ENCODE data around the gene RALGPS2.

The RALGPS2 gene

GRCh38 chr1:178962853-178963711, 238.0 kb downstream of the RALGPS2 start:
- TF ChIP-seq, protein P1, sequence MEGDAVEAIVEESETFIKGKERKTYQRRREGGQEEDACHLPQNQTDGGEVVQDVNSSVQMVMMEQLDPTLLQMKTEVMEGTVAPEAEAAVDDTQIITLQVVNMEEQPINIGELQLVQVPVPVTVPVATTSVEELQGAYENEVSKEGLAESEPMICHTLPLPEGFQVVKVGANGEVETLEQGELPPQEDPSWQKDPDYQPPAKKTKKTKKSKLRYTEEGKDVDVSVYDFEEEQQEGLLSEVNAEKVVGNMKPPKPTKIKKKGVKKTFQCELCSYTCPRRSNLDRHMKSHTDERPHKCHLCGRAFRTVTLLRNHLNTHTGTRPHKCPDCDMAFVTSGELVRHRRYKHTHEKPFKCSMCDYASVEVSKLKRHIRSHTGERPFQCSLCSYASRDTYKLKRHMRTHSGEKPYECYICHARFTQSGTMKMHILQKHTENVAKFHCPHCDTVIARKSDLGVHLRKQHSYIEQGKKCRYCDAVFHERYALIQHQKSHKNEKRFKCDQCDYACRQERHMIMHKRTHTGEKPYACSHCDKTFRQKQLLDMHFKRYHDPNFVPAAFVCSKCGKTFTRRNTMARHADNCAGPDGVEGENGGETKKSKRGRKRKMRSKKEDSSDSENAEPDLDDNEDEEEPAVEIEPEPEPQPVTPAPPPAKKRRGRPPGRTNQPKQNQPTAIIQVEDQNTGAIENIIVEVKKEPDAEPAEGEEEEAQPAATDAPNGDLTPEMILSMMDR (IDR thresholded peaks at IDR 0.05) = no peak

GRCh38 chr1:178964469-178965330, 239.7 kb downstream of the RALGPS2 start:
- TF ChIP-seq, protein P1 (IDR thresholded peaks at IDR 0.05) = no peak

DNA sequence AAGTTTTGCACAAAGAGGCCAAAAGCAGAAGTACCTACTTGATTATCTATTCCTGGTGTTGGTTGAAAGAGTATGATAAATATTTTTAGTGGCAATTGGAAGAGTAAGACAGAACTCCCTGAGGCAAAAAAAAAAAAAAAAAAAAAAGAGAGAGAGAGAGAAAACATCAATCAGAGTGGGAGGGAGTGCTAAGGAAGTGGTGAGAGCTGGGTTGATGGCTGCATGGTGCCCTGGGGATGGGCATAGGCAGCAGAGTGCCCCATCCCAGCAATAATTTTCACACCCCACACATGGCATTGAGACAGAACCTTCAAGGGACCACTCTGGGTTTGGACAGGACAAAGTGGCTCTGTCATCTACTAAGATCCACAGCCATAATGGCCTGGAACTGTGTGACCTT, 241.3 kb downstream of the RALGPS2 start:
- TF ChIP-seq, protein P1 (IDR thresholded peaks at IDR 0.05) = no peak

GRCh38 chr1:178969226-178969987, 244.4 kb downstream of the RALGPS2 start:
- TF ChIP-seq, protein P1 (IDR thresholded peaks at IDR 0.05) = no peak

GRCh38 chr1:178970184-178970583, 245.1 kb downstream of the RALGPS2 start:
- TF ChIP-seq, protein P1 (IDR thresholded peaks at IDR 0.05) = no peak

All from LNCAP (cell line).